Measurements from ENCODE around the gene ESF1. TPM values are rescaled to one million over a fixed set of nuclear protein-coding genes. Genes with fewer than 3 reads are reported as not detected.

Gene ESF1
- total and polyA plus RNA-seq, 2 of the 8 experiments (the other 6 are each of a cell fraction or from before 2014, with no cell fraction given) = 1.1 to 32.9 TPM

DNA sequence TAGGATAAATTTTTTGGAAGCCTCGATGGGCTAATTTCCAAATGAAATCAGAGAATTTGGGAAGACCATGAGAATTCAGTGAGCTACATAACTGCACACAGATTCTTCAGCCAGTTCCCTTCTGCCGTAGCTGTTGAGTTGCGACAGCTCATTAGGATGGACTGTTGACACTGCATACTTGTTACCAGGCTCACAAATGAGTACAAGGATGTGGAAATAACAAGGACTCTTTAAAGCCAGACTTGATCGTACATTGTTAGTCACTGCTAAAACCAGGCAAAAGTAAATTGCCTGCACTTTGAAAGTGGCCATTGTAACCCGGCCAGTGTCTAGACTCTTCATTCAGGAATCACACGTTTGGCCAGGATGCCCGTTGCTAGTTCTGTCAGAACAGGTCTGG lies 37.2 kb upstream of the ESF1 start (continued):
- no peak for TF ChIP-seq CHD7 (IDR thresholded peaks at IDR 0.05; ENCODE audit: insufficient replicate concordance, low read length)

Data from H1 (cell line).